Left lung (tissue), 10 donors: ENCODE measurements around the gene KRT1. TPM values are rescaled to one million over a fixed set of nuclear protein-coding genes. Genes with fewer than 3 reads are reported as not detected.

ENCODE experiments used
- ATAC-seq: fragments of 200-7000 bp; cut with Tn5 transposase; one replicate; pipeline ENCODE4 v1.9.1; 2020; ENCODE audit warnings: moderate library complexity
- DNase-seq, 4 donors: peaks; one replicate each; pipeline ENCODE4 v3.0.0-alpha.2; 2013 to 2020
- H3K27ac ChIP-seq, 2 donors: fragments of 200-600 bp; sonication (generic) in 1 of 2; one replicate each; pipeline versions ENCODE4 v1.5.0 to v1.8.0; 2020 to 2021
- H3K27me3 ChIP-seq, 2 donors: fragments of 200-600 bp; sonication (generic) in 1 of 2; one replicate each; pipeline versions ENCODE4 v1.5.0 to v1.8.0; 2020 to 2021
- H3K36me3 ChIP-seq, 2 donors: fragments of 200-600 bp; sonication (generic) in 1 of 2; one replicate each; pipeline versions ENCODE4 v1.5.0 to v1.8.0; 2020 to 2021
- H3K4me1 ChIP-seq, 2 donors: fragments of 200-600 bp; one replicate each; pipeline ENCODE4 v1.8.0; 2021
- H3K4me3 ChIP-seq, 2 donors: fragments of 200-600 bp; sonication (generic) in 1 of 2; one replicate each; pipeline versions ENCODE4 v1.5.0 to v1.8.0; 2020 to 2021; ENCODE audit warnings: mild to moderate bottlenecking in 1 of 2
- H3K9me3 ChIP-seq, 2 donors: fragments of 200-600 bp; sonication (generic) in 1 of 2; one replicate each; pipeline versions ENCODE4 v1.5.0 to v1.8.0; 2020 to 2021
- CTCF ChIP-seq, 2 donors: fragments of 200-600 bp; sonication (generic) in 1 of 2; IDR thresholded peaks; one replicate each; pipeline versions ENCODE4 v1.5.0 to v1.8.0; 2021; ENCODE audit warnings: antibody characterized with exemption in 2 of 2
- intact Hi-C, 2 donors: fragments of 100-400 bp; cut with DNase I; formaldehyde crosslinking; loops; one replicate each; pipeline versions ENCODE4 v1.11.2 to v1.14.2; 2022
- polyA plus RNA-seq, 6 donors: library from polyadenylated mRNA; unstranded; fragments of 120-200 nt; gene quantifications; one replicate each; pipeline ENCODE4 v1.2.1, GENCODE V29; 2013; ENCODE audit not compliant: insufficient read length in 6 of 6
- total RNA-seq, 2 donors: library from RNA; stranded (reverse); fragmentation: NEBNext Ultra II Directional; extraction: Animal tissue kit (Norgen Biotek cat#: 25700); gene quantifications; one replicate each; pipeline ENCODE4 v1.2.1, GENCODE V29; 2021
- donor health status: DM: no; HTN: yes; CAD: no.
- donor health status: DM: no; HTN: no; CAD: no.

The KRT1 gene
- total and polyA plus RNA-seq, 8 donors: 0.33 to 0.95 (median 0.50) TPM; not detected in 1

DNA sequence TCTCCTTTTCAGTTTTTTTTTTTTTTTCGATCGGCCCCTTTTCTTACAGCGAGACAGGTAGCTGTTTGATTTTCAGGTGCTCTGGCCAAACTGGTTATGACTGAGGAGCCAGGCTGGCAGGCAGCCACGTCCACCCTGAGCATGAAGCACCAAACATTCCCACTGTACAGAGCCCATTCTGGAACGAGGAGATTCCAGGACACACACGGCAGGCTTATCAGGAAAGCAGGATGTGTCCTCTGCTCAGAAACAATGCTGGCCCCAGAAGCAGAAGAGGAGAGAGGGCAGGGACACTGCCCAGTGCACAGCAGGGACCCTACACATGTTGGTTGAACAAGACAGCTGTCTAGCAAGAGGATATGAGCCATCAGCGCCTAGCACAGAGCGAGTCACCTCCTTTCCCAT lies 24.5 kb downstream of the KRT1 start:
- TF ChIP-seq CTCF (IDR thresholded peaks at IDR 0.05): no peak
- peak; percentile 85 for ATAC-seq
- peaks cover 0 to 52% of the 10 kb centered on the region in 2 donors for H3K27me3 ChIP-seq
- H3K9me3 ChIP-seq: no peaks in the 10 kb centered on the region
- intact Hi-C loops: no loop called here
- H3K4me3 ChIP-seq: no peak overlapping the region
- peak in 2 of 4 donors; percentile 8 to 50 for DNase-seq
- no peak overlapping the region for H3K27ac ChIP-seq
- no peaks in the 10 kb centered on the region for H3K36me3 ChIP-seq
- no peaks in the 10 kb centered on the region for H3K4me1 ChIP-seq

- no peaks in the 10 kb centered on the region for H3K4me1 ChIP-seq
- TF ChIP-seq CTCF (IDR thresholded peaks at IDR 0.05): no peak
- ATAC-seq (peak; percentile 25), DNase-seq (no peak)
- intact Hi-C loops: no loop called here
- peaks cover 0 to 52% of the 10 kb centered on the region in 2 donors for H3K27me3 ChIP-seq
- H3K27ac ChIP-seq: no peak overlapping the region
- no peaks in the 10 kb centered on the region for H3K36me3 ChIP-seq
- H3K4me3 ChIP-seq: no peak overlapping the region
- no peaks in the 10 kb centered on the region for H3K9me3 ChIP-seq
These were observed 25.0 kb downstream of the KRT1 start for GRCh38 chr12:52655251-52655650.

- Histone ChIP-seq H3K4me1 (no peaks in the 10 kb centered on the region), H3K4me3 (no peak within 1 kb of the TSS), H3K36me3 (no peaks in the 10 kb centered on the region), H3K9me3 (no peaks in the 10 kb centered on the region), H3K27ac (no peak within 1 kb of the TSS), H3K27me3 (peaks cover 0 to 41% of the 10 kb centered on the region in 2 donors)
- ATAC-seq (no peak), DNase-seq (no peak)
- intact Hi-C loops: no loop called here
- no peak for TF ChIP-seq CTCF (IDR thresholded peaks at IDR 0.05)
These were observed 28.4 kb downstream of the KRT1 start, which contains the start of gene KRT2 for GRCh38 chr12:52651726-52652261. KRT2 (minus strand) TSS chr12:52652211; CDS start chr12:52652142, 69 bp downstream.

DNA sequence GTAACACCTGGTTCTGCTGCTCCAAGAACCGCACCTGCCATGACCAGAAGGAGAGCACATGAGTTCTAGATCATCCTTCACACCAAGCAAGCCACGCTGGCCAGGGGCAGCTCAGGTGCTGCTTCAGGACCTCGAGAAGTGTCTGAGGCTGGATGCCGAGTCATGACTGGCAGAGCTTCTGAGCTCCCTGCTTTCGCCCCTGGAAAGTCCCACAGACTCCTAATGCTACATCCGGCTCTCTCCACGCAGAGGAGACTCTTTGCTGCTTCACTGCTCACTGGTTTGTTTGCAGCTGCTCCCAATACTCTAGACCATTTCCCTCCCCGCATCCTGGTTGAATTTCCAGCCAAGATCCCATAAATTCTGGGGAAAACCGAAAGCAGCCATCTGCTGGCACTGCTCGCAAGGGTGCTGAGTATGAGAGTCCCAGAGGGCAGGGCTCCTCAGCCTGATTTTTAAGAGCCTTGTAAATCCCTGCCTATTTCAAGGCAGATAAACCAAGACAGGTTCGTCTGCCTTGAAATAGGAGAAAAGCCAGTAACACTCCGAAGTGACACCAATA lies 29.6 kb downstream of the KRT1 start:
- no peaks in the 10 kb centered on the region for H3K9me3 ChIP-seq
- H3K4me1 ChIP-seq: no peaks in the 10 kb centered on the region
- no peak for ATAC-seq
- no peak overlapping the region for H3K4me3 ChIP-seq
- no peaks in the 10 kb centered on the region for H3K36me3 ChIP-seq
- no peak for DNase-seq
- intact Hi-C loops: no loop called here
- no peak overlapping the region for H3K27ac ChIP-seq
- TF ChIP-seq CTCF (IDR thresholded peaks at IDR 0.05): no peak
- peaks cover 0 to 41% of the 10 kb centered on the region in 2 donors for H3K27me3 ChIP-seq

DNA sequence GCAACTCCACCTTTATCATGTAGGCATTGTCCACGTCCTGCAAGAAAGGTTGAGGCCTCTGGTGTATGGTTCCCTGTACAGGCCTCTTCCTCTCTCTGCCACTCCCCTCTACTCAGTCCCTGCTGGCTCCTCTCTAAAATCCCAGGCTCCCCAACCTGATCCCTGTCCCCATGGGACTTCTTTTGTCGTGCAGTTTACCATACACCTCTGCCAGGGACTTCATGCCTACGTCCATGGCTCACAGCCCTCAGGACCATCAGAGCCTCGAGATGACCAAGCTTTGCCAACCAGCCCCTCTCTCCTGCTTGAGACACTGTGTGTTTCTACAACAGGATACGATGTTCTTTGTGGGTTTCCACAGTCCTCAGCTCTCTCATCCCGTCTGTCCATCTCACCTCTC lies 31.1 kb downstream of the KRT1 start:
- no peak for DNase-seq
- no peak for TF ChIP-seq CTCF (IDR thresholded peaks at IDR 0.05)
- no peaks in the 10 kb centered on the region for H3K4me1 ChIP-seq
- no peaks in the 10 kb centered on the region for H3K9me3 ChIP-seq
- H3K36me3 ChIP-seq: no peaks in the 10 kb centered on the region
- intact Hi-C loops: no loop called here
- peaks cover 0 to 34% of the 10 kb centered on the region in 2 donors for H3K27me3 ChIP-seq
- H3K4me3 ChIP-seq: no peak overlapping the region
- ATAC-seq: no peak
- H3K27ac ChIP-seq: no peak overlapping the region
